H1 (cell line): ENCODE results near the gene PELI2. TPM values are rescaled to one million over a fixed set of nuclear protein-coding genes. Genes with fewer than 3 reads are reported as not detected.

Experiments used
- CBX5 ChIP-seq: fragments of 300-800, 300-1000 bp; sonication (generic); IDR thresholded peaks from 2 replicates; pipeline ENCODE4 v1.7.1; 2016; ENCODE audit warnings: antibody characterized with exemption, low read length, low read depth
- CBX8 ChIP-seq: fragments of 300-800, 300-1000 bp; sonication (generic); IDR thresholded peaks from 2 replicates; pipeline ENCODE4 v1.7.1; 2016; ENCODE audit warnings: low read depth, low read length, borderline replicate concordance
- CHD1 ChIP-seq: IDR thresholded peaks from 2 replicates; pipeline ENCODE4 v1.6.1; 2012; ENCODE audit warnings: low read depth, low read length, improper control_type of control experiment
- CHD7 ChIP-seq: fragments of 300-600 bp; sonication (generic); IDR thresholded peaks from 2 replicates; pipeline ENCODE4 v1.7.1; 2012; ENCODE audit warnings: low read length, moderate library complexity, mild to moderate bottlenecking, inconsistent platforms; ENCODE audit not compliant: insufficient replicate concordance
- CREB1 ChIP-seq: IDR thresholded peaks from 2 replicates; pipeline ENCODE4 v1.6.1; 2012; ENCODE audit warnings: inconsistent platforms
- KDM1A ChIP-seq: fragments of 200-600, 300-600 bp; sonication (generic); IDR thresholded peaks from 2 replicates; pipeline ENCODE4 v1.7.1; 2016; ENCODE audit warnings: mild to moderate bottlenecking, low read length, borderline replicate concordance
- MAFK ChIP-seq: IDR thresholded peaks from 2 replicates; pipeline ENCODE4 v1.6.1; 2012; ENCODE audit warnings: low read depth, mild to moderate bottlenecking, improper control_type of control experiment, low read length
- POLR2AphosphoS5 ChIP-seq: IDR thresholded peaks from 2 replicates; pipeline ENCODE4 v1.6.1; 2011; ENCODE audit warnings: low read depth, low read length
- RBBP5 ChIP-seq: IDR thresholded peaks from 2 replicates; pipeline ENCODE4 v1.7.1; 2012; ENCODE audit warnings: low read depth, mild to moderate bottlenecking, inconsistent platforms, low read length, moderate library complexity, borderline replicate concordance
- SIN3A ChIP-seq, 2 experiments: IDR thresholded peaks in 1 of 2; conservative IDR thresholded peaks in 1 of 2; 2 replicates each; pipeline ENCODE4 v1.6.1; 2011 to 2012; ENCODE audit warnings: low read length in 2 of 2, improper control_type of control experiment in 1 of 2, low read depth in 1 of 2, mild to moderate bottlenecking in 1 of 2
- TCF12 ChIP-seq: IDR thresholded peaks from 2 replicates; pipeline ENCODE4 v1.6.1; 2011; ENCODE audit warnings: low read depth, mild to moderate bottlenecking, low read length
- polyA plus RNA-seq, 7 experiments: library from polyadenylated mRNA; depleted of rRNA in 3 of 7; stranded (reverse) in 5 of 7; unstranded in 2 of 7; fragments of >200 nt in 5 of 7; fragments of 200-250 nt in 2 of 7; gene quantifications; 1 replicate in 5 of 7; 2 replicates in 1 of 7; 4 replicates in 1 of 7; pipeline versions ENCODE4 v1.2.1 to v1.2.3, GENCODE V29; 2011 to 2013; ENCODE audit warnings: missing spikeins in 2 of 7, mixed read lengths in 2 of 7
- total RNA-seq: library from RNA; stranded (reverse); fragmentation: NEBNext Ultra II Directional; extraction: Animal tissue kit (Norgen Biotek cat#: 25700); gene quantifications from 2 replicates; pipeline ENCODE4 v1.2.1, GENCODE V29; 2021

PELI2 gene
- total and polyA plus RNA-seq, 2 of the 8 experiments (the other 6 are each of a cell fraction or from before 2014, with no cell fraction given) = 14.6 to 25.7 TPM

- TF ChIP-seq CHD7 (no peak), POLR2AphosphoS5 (no peak), KDM1A (no peak), RBBP5 (no peak), SIN3A (conservative IDR thresholded peaks at IDR 0.05 in 1 of 2, IDR thresholded peaks at IDR 0.05 in 1 of 2; ENCODE audit: low read depth in 1 of 2, low read length in 2 of 2) (no peak), CHD1 (no peak), MAFK (no peak), CBX5 (no peak), CREB1 (no peak), TCF12 (no peak), CBX8 (no peak)
- TF ChIP-seq, all 59 proteins: peak for 0
Observed at GRCh38 chr14:56149995-56150394, 31.8 kb downstream of the PELI2 start (continued).
